GM21526 (cell line): ENCODE measurements around the gene ABCG1.
A peak's percentile ranks its signal among the peaks of the same experiment; 100 is the strongest.

Experiments used
- ATAC-seq: cut with Tn5 transposase; IDR thresholded peaks from one replicate; pipeline ENCODE4 v1.9.1; 2021; ENCODE audit warnings: moderate library complexity; ENCODE audit not compliant: unreplicated experiment, low FRiP score

The ABCG1 gene

GRCh38 chr21:42214081-42214750, 4.7 kb upstream of the ABCG1 start:
- ATAC-seq = no peak

- no peak for ATAC-seq
Measured at GRCh38 chr21:42214921-42215320, 4.0 kb upstream of the ABCG1 start.

GRCh38 chr21:42215942-42216725, 2.8 kb upstream of the ABCG1 start:
- ATAC-seq = no peak

GRCh38 chr21:42216726-42217572, 2.0 kb upstream of the ABCG1 start:
- no peak for ATAC-seq

- no peak for ATAC-seq
Measured at GRCh38 chr21:42219606-42220137, 732 bp downstream of the ABCG1 start.

GRCh38 chr21:42220138-42220701, 1.3 kb downstream of the ABCG1 start:
- ATAC-seq = no peak

- no peak for ATAC-seq
Measured at GRCh38 chr21:42221581-42222345, 2.8 kb downstream of the ABCG1 start.

GRCh38 chr21:42222386-42222785, 3.4 kb downstream of the ABCG1 start:
- no peak for ATAC-seq

GRCh38 chr21:42222821-42223390, 4.0 kb downstream of the ABCG1 start:
- ATAC-seq = no peak

- ATAC-seq = no peak
Measured at GRCh38 chr21:42223826-42224575, 5.1 kb downstream of the ABCG1 start.

- ATAC-seq = no peak
Measured at GRCh38 chr21:42225042-42225441, 6.1 kb downstream of the ABCG1 start.

GRCh38 chr21:42225571-42226155, 6.7 kb downstream of the ABCG1 start:
- no peak for ATAC-seq

GRCh38 chr21:42226626-42227025, 7.7 kb downstream of the ABCG1 start:
- no peak for ATAC-seq

- ATAC-seq = peak; percentile 76
Measured at GRCh38 chr21:42227909-42228708, 9.2 kb downstream of the ABCG1 start.

GRCh38 chr21:42228709-42229220, 9.8 kb downstream of the ABCG1 start:
- ATAC-seq = no peak

GRCh38 chr21:42229676-42230075, 10.7 kb downstream of the ABCG1 start:
- no peak for ATAC-seq

GRCh38 chr21:42230178-42230577, 11.2 kb downstream of the ABCG1 start:
- no peak for ATAC-seq
